Activated CD8-positive, alpha-beta T cell treated with anti-CD3 and anti-CD28 coated beads for 36 hours (primary cell): ENCODE data around the gene ERC2. TPM values are rescaled to one million over a fixed set of nuclear protein-coding genes. Genes with fewer than 3 reads are reported as not detected.

ENCODE experiments used
- ATAC-seq: fragments of 200-7000 bp; cut with Tn5 transposase; one replicate; pipeline ENCODE4 v1.10.0; 2021; ENCODE audit warnings: mild to moderate bottlenecking, moderate library complexity
- CTCF ChIA-PET: fragments of 350-600 bp; sonication (Branson Sonifier 250); formaldehyde crosslinking; loops from one replicate; lab custom pipeline; 2021; ENCODE audit warnings: antibody characterized with exemption; lab: Charles Lee
- POLR2A ChIA-PET: fragments of 350-600 bp; sonication (Branson Sonifier 250); formaldehyde crosslinking; loops from one replicate; lab custom pipeline; 2021; ENCODE audit warnings: antibody characterized with exemption; lab: Charles Lee
- DNase-seq: peaks from one replicate; pipeline ENCODE4 v3.0.0-alpha.2; 2020
- H3K27ac Mint-ChIP-seq: one replicate; pipeline ENCODE4 v1.8.0; 2021; ENCODE audit warnings: mild to moderate bottlenecking, mixed read lengths
- H3K27me3 Mint-ChIP-seq: one replicate; pipeline ENCODE4 v1.8.0; 2021; ENCODE audit warnings: mixed read lengths
- H3K36me3 Mint-ChIP-seq: one replicate; pipeline ENCODE4 v1.8.0; 2021; ENCODE audit warnings: low read depth, mixed read lengths
- H3K4me1 Mint-ChIP-seq: one replicate; pipeline ENCODE4 v1.8.0; 2021; ENCODE audit warnings: low read depth, mixed read lengths
- H3K4me3 Mint-ChIP-seq: one replicate; pipeline ENCODE4 v1.8.0; 2021; ENCODE audit warnings: mild to moderate bottlenecking, moderate library complexity, mixed read lengths
- H3K9me3 Mint-ChIP-seq: one replicate; pipeline ENCODE4 v1.8.0; 2021; ENCODE audit warnings: mixed read lengths
- CTCF ChIP-seq: fragments of 200-600 bp; IDR thresholded peaks from one replicate; pipeline ENCODE4 v1.8.0; 2022; ENCODE audit warnings: antibody characterized with exemption, mild to moderate bottlenecking
- intact Hi-C: fragments of 100-400 bp; cut with micrococcal nuclease; formaldehyde crosslinking; loops from one replicate; pipeline ENCODE4 v1.10.0; 2022
- total RNA-seq, 2 experiments: library from RNA; stranded (reverse); gene quantifications; one replicate each; pipeline ENCODE4 v1.2.3, GENCODE V29; 2021

The ERC2 gene
- total RNA-seq, 2 experiments from 2014 or later, result 0.18 to 0.52 TPM

DNA sequence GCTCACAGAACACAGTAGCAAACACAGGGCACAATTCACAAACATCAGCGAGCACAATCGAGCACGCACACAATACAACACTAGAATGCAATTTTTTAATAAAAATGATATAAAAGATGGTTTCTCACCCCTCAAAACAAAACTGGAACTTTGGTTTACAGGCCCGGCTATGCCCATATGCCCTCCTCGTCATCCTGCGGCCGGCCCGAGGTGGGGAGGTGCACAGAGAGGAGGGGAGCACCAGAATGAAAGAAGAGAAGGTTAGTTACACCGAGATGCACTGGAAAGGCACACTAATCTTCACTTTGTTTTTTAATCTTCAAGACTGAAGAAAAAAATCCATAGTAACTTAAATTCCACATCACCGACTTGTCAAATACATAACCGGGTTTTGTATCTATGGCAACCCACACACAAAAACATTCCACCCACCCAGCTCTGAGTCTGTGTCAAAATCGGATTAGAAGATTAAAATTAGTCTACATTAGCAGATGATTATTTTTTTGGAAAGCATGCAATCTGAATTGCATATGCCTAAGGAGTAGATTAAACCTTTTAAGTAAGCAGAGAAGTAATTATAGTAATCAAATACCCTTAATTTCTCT lies 784.5 kb downstream of the ERC2 start:
- H3K27ac Mint-ChIP-seq, result no peak overlapping the region
- no peaks in the 10 kb centered on the region for H3K9me3 Mint-ChIP-seq
- intact Hi-C loops, result no loop called here
- no peak for DNase-seq
- no peaks in the 10 kb centered on the region for H3K4me1 Mint-ChIP-seq
- ChIA-PET POLR2A (no interaction called here), CTCF (no interaction called here)
- no peaks in the 10 kb centered on the region for H3K36me3 Mint-ChIP-seq
- TF ChIP-seq CTCF, result no peak
- no peak for ATAC-seq
- H3K27me3 Mint-ChIP-seq, result no peaks in the 10 kb centered on the region
- no peak overlapping the region for H3K4me3 Mint-ChIP-seq

- ATAC-seq (no peak), DNase-seq (no peak)
- H3K9me3 Mint-ChIP-seq, result no peaks in the 10 kb centered on the region
- no peaks in the 10 kb centered on the region for H3K4me1 Mint-ChIP-seq
- intact Hi-C loops, result no loop called here
- ChIA-PET CTCF (no interaction called here), POLR2A (no interaction called here)
- no peak overlapping the region for H3K4me3 Mint-ChIP-seq
- H3K36me3 Mint-ChIP-seq, result no peaks in the 10 kb centered on the region
- H3K27me3 Mint-ChIP-seq, result no peaks in the 10 kb centered on the region
- no peak for TF ChIP-seq CTCF
- no peak overlapping the region for H3K27ac Mint-ChIP-seq
These were observed 785.8 kb downstream of the ERC2 start for GRCh38 chr3:55682461-55682860.

- Mint-ChIP-seq H3K36me3 (no peaks in the 10 kb centered on the region), H3K27ac (no peak overlapping the region), H3K4me1 (peaks cover 2% of the 10 kb centered on the region), H3K4me3 (no peak overlapping the region), H3K9me3 (no peaks in the 10 kb centered on the region), H3K27me3 (no peaks in the 10 kb centered on the region)
- ChIA-PET CTCF (interaction anchor here (1.2 kb wide), 1 partner anchor 573 kb away, joined by 3 read pairs; no protein-coding TSS in a partner anchor), POLR2A (no interaction called here)
- intact Hi-C loops, result no loop called here
- ATAC-seq, result no peak
- no peak for DNase-seq
- no peak for TF ChIP-seq CTCF
These were observed 789.6 kb downstream of the ERC2 start for GRCh38 chr3:55678546-55679216.

- Mint-ChIP-seq H3K27ac (no peak overlapping the region), H3K4me3 (no peak overlapping the region), H3K4me1 (peaks cover 2% of the 10 kb centered on the region), H3K27me3 (no peaks in the 10 kb centered on the region), H3K9me3 (no peaks in the 10 kb centered on the region), H3K36me3 (no peaks in the 10 kb centered on the region)
- TF ChIP-seq CTCF, result no peak
- DNase-seq (no peak), ATAC-seq (no peak)
- ChIA-PET CTCF (no interaction called here), POLR2A (no interaction called here)
- intact Hi-C loops, result no loop called here
These were observed 791.6 kb downstream of the ERC2 start for GRCh38 chr3:55676643-55677042.

DNA sequence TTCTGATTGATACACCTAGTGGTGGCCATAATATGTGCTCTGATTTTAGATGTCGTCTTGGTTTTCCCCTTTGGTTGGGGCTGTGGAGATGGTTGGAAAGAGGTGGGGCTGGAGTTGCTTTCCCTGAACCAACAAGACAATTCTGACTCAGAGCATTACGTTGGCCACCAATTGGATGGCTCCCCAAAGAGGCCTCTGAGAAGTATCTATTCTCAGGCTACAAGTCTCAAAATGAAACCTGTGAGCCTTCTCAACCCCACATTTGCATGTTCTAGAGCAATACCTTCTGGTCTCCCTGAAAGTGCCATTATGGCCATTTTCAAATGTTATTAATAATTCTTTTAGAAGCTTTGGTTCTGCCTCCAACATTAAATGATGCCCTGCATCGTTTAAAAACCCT lies 792.8 kb downstream of the ERC2 start:
- peak; percentile 88 for ATAC-seq
- ChIA-PET POLR2A (no interaction called here), CTCF (no interaction called here)
- Mint-ChIP-seq H3K4me3 (no peak overlapping the region), H3K4me1 (peaks cover 2% of the 10 kb centered on the region), H3K9me3 (no peaks in the 10 kb centered on the region), H3K27me3 (no peaks in the 10 kb centered on the region), H3K27ac (no peak overlapping the region), H3K36me3 (no peaks in the 10 kb centered on the region)
- no peak for TF ChIP-seq CTCF
- peak; percentile 45 for DNase-seq
- intact Hi-C loops, result no loop called here
